Measurements from ENCODE around the gene ZKSCAN4. TPM values are rescaled to one million over a fixed set of nuclear protein-coding genes. Genes with fewer than 3 reads are reported as not detected.

ZKSCAN4 gene
- total and polyA plus RNA-seq, 8 donors = 1.4 to 3.4 (median 2.1) TPM

- FAIRE-seq (no peak), ATAC-seq (no peak), DNase-seq (no peak)
- Histone ChIP-seq H3K4me3 (no peak overlapping the region), H3K4me1 (no peaks in the 10 kb centered on the region), H3K27ac (no peak overlapping the region), H3K36me3 (peaks cover 0 to 16% (median 4%) of the 10 kb centered on the region in 3 donors), H3K9me3 (no peaks in the 10 kb centered on the region), H3K27me3 (no peaks in the 10 kb centered on the region)
- intact Hi-C loops (cut with DNase I) = no loop called here
- no peak for TF ChIP-seq CTCF (IDR thresholded peaks at IDR 0.05)
- WGBS, 2 donors = 88 to 98% methylated on average over 3 of the region's 3 CpGs
These were observed 8.1 kb downstream of the ZKSCAN4 start for GRCh38 chr6:28243946-28244345.

- no peak overlapping the region for H3K27ac ChIP-seq
- DNase-seq (no peak), ATAC-seq (no peak), FAIRE-seq (no peak)
- H3K9me3 ChIP-seq = no peaks in the 10 kb centered on the region
- H3K36me3 ChIP-seq = peaks cover 0 to 7% (median 4%) of the 10 kb centered on the region in 3 donors
- no peaks in the 10 kb centered on the region for H3K4me1 ChIP-seq
- H3K27me3 ChIP-seq = no peaks in the 10 kb centered on the region
- 94% methylated on average over 1 of the region's 1 CpG for WGBS, 2 donors
- no peak overlapping the region for H3K4me3 ChIP-seq
- intact Hi-C loops (cut with DNase I) = no loop called here
- no peak for TF ChIP-seq CTCF (IDR thresholded peaks at IDR 0.05)
These were observed 11.6 kb downstream of the ZKSCAN4 start for GRCh38 chr6:28240471-28240870.

- no peaks in the 10 kb centered on the region for H3K9me3 ChIP-seq
- H3K4me3 ChIP-seq = no peak overlapping the region
- no peak for DNase-seq
- TF ChIP-seq CTCF (IDR thresholded peaks at IDR 0.05) = no peak
- 59 to 63% methylated on average over 1 of the region's 1 CpG for WGBS, 2 donors
- H3K4me1 ChIP-seq = no peaks in the 10 kb centered on the region
- H3K27me3 ChIP-seq = no peaks in the 10 kb centered on the region
- no peak for FAIRE-seq
- ATAC-seq = no peak
- intact Hi-C loops (cut with DNase I) = loop anchor here in 1 of 3 donors (10.0 kb wide), 1 partner anchor 325 kb away; no protein-coding TSS in a partner anchor
- peaks cover 0 to 4% (median 0%) of the 10 kb centered on the region in 3 donors for H3K36me3 ChIP-seq
- no peak overlapping the region for H3K27ac ChIP-seq
These were observed 12.4 kb downstream of the ZKSCAN4 start for GRCh38 chr6:28239636-28240035.

- intact Hi-C loops (cut with DNase I) = loop anchor here in 1 of 3 donors (10.0 kb wide), 1 partner anchor 329 kb away; no protein-coding TSS in a partner anchor
- no peak overlapping the region for H3K4me3 ChIP-seq
- H3K9me3 ChIP-seq = no peaks in the 10 kb centered on the region
- ATAC-seq (no peak), FAIRE-seq (no peak), DNase-seq (no peak)
- no peaks in the 10 kb centered on the region for H3K4me1 ChIP-seq
- WGBS, 2 donors = 77 to 78% methylated on average over 3 of the region's 3 CpGs
- no peaks in the 10 kb centered on the region for H3K27me3 ChIP-seq
- H3K27ac ChIP-seq = no peak overlapping the region
- H3K36me3 ChIP-seq = peaks cover 0 to 8% (median 3%) of the 10 kb centered on the region in 3 donors
- TF ChIP-seq CTCF (IDR thresholded peaks at IDR 0.05) = no peak
These were observed 16.1 kb downstream of the ZKSCAN4 start for GRCh38 chr6:28235912-28236452.

GRCh38 chr6:28232785-28233184 is 19.3 kb downstream of the ZKSCAN4 start:
- Histone ChIP-seq H3K4me1 (no peaks in the 10 kb centered on the region), H3K36me3 (peaks cover 0 to 22% (median 10%) of the 10 kb centered on the region in 3 donors), H3K27me3 (no peaks in the 10 kb centered on the region), H3K27ac (no peak overlapping the region), H3K9me3 (no peaks in the 10 kb centered on the region), H3K4me3 (no peak overlapping the region)
- ATAC-seq (no peak), FAIRE-seq (no peak), DNase-seq (no peak)
- TF ChIP-seq CTCF (IDR thresholded peaks at IDR 0.05) = no peak
- intact Hi-C loops (cut with DNase I) = loop anchor here in 1 of 3 donors (10.0 kb wide), 1 partner anchor 332 kb away; no protein-coding TSS in a partner anchor
- whole genome bisulfite sequencing, 2 donors = 96 to 97% methylated on average over 11 of the region's 11 CpGs
